ENCODE data around the gene CTNNB1.

GRCh38 chr3:41207355-41207754 is 8.1 kb downstream of the CTNNB1 start:
- TF ChIP-seq EZH2 (IDR thresholded peaks at IDR 0.05; ENCODE audit: low read length) (no peak), CTCF (optimal IDR thresholded peaks at IDR 0.05 in 1 of 3, IDR thresholded peaks at IDR 0.05 in 1 of 3, conservative IDR thresholded peaks at IDR 0.05 in 1 of 3; ENCODE audit: extremely low read depth in 1 of 3, insufficient read depth in 2 of 3, low read length in 3 of 3) (no peak)

All from keratinocyte (primary cell).